GM23248 (cell line): ENCODE measurements around the gene GPR162. TPM values are rescaled to one million over a fixed set of nuclear protein-coding genes. Genes with fewer than 3 reads are reported as not detected.

Experiments used
- DNase-seq: peaks from one replicate; pipeline ENCODE4 v3.0.0-alpha.2; 2015
- H2AFZ ChIP-seq: fragments of 200-600 bp; sonication (generic); 2 replicates; pipeline ENCODE4 v1.6.1; 2016; ENCODE audit warnings: antibody characterized with exemption
- H3F3A ChIP-seq: fragments of 200-600 bp; sonication (generic); 2 replicates; pipeline ENCODE4 v1.6.1; 2016; ENCODE audit warnings: mild to moderate bottlenecking, antibody characterized with exemption, mixed run types; ENCODE audit not compliant: insufficient read depth
- H3K27ac ChIP-seq: fragments of 200-600 bp; sonication (generic); 2 replicates; pipeline ENCODE4 v1.5.1; 2016; ENCODE audit warnings: mild to moderate bottlenecking
- H3K27me3 ChIP-seq: fragments of 200-600 bp; sonication (generic); replicated peaks from 2 replicates; pipeline ENCODE4 v1.6.1; 2016; ENCODE audit warnings: mild to moderate bottlenecking; ENCODE audit not compliant: insufficient read depth
- H3K36me3 ChIP-seq: fragments of 200-600 bp; sonication (generic); 2 replicates; pipeline ENCODE4 v1.6.1; 2016; ENCODE audit warnings: low read depth, mild to moderate bottlenecking
- H3K4me1 ChIP-seq: fragments of 200-600 bp; sonication (generic); 2 replicates; pipeline ENCODE4 v1.6.1; 2016; ENCODE audit warnings: mild to moderate bottlenecking; ENCODE audit not compliant: insufficient read depth
- H3K4me2 ChIP-seq: fragments of 200-600 bp; sonication (generic); one replicate; pipeline ENCODE4 v1.6.1; 2016; ENCODE audit warnings: mild to moderate bottlenecking; ENCODE audit not compliant: unreplicated experiment
- H3K4me3 ChIP-seq: fragments of 200-600 bp; sonication (generic); 2 replicates; pipeline ENCODE4 v1.5.1; 2016; ENCODE audit warnings: mild to moderate bottlenecking
- H3K79me2 ChIP-seq: fragments of 200-600 bp; sonication (generic); 2 replicates; pipeline ENCODE4 v1.6.1; 2016; ENCODE audit warnings: mild to moderate bottlenecking; ENCODE audit not compliant: insufficient read depth
- H3K9ac ChIP-seq: fragments of 200-600 bp; sonication (generic); 2 replicates; pipeline ENCODE4 v1.6.1; 2016; ENCODE audit warnings: mild to moderate bottlenecking
- H3K9me2 ChIP-seq: fragments of 200-600 bp; sonication (generic); 2 replicates; pipeline ENCODE4 v1.6.1; 2016; ENCODE audit warnings: mixed run types, mild to moderate bottlenecking, moderate library complexity; ENCODE audit not compliant: insufficient read depth
- H3K9me3 ChIP-seq: fragments of 200-600 bp; sonication (generic); one replicate; pipeline ENCODE4 v1.6.1; 2017; ENCODE audit warnings: low read depth
- H4K20me1 ChIP-seq: fragments of 200-600 bp; sonication (generic); 2 replicates; pipeline ENCODE4 v1.6.0; 2016; ENCODE audit not compliant: insufficient read depth
- EZH2 ChIP-seq: fragments of 200-600 bp; sonication (generic); IDR thresholded peaks from 2 replicates; pipeline ENCODE4 v1.6.1; 2018; ENCODE audit warnings: antibody characterized with exemption, mild to moderate bottlenecking; ENCODE audit not compliant: insufficient read depth, poor library complexity, severe bottlenecking
- EZH2phosphoT487 ChIP-seq: fragments of 200-600 bp; sonication (generic); IDR thresholded peaks from 2 replicates; pipeline ENCODE4 v1.6.1; 2018; ENCODE audit warnings: antibody characterized with exemption, moderate library complexity, mild to moderate bottlenecking, low read depth; ENCODE audit not compliant: insufficient read depth
- WGBS, 2 experiments: methylation state at CpG; one replicate each; pipeline ENCODE4 v1.1.6; 2015 to 2017; ENCODE audit warnings: low lambda C conversion rate in 2 of 2, low coverage in 1 of 2; ENCODE audit errors: missing lambda C conversion rate in 2 of 2; 5-methylcytosine and 5-hydroxymethylcytosine counted together
- in situ Hi-C: fragments of 300-500 bp; cut with MboI; formaldehyde crosslinking; loops from 2 replicates; pipeline ENCODE4 v1.15.0; 2020
- polyA plus RNA-seq: library from polyadenylated mRNA; unstranded; fragments of >200 nt; fragmentation: Nextera tagmentation; extraction: Ambion mirVana; gene quantifications from 2 replicates; pipeline ENCODE4 v1.2.1, GENCODE V29; 2016
- total RNA-seq: library from RNA; depleted of rRNA; stranded (reverse); fragments of >200 nt; shearing (Covaris generic); gene quantifications from 2 replicates; pipeline ENCODE4 v1.2.3, GENCODE V29; 2014

Gene GPR162
- total and polyA plus RNA-seq, 2 experiments from 2014 or later = 0.21 to 2.8 TPM

GRCh38 chr12:6831450-6831995 lies 9.9 kb downstream of the GPR162 start:
- H4K20me1 ChIP-seq = no peaks in the 10 kb centered on the region

GRCh38 chr12:6832125-6832524 lies 10.5 kb downstream of the GPR162 start:
- Histone ChIP-seq H3K4me3 (no peak overlapping the region), H3K9me3 (no peaks in the 10 kb centered on the region), H3F3A (no peaks in the 10 kb centered on the region; the same call in 1 of the 2 replicates), H3K27ac (no peak overlapping the region), H4K20me1 (no peaks in the 10 kb centered on the region), H3K27me3 (no peaks in the 10 kb centered on the region), H3K4me1 (peaks cover 13% of the 10 kb centered on the region; the same call in 1 of the 2 replicates), H3K4me2 (no peak overlapping the region), H3K36me3 (peaks cover 12% of the 10 kb centered on the region; the same call in 1 of the 2 replicates), H3K9me2 (no peaks in the 10 kb centered on the region), H3K9ac (no peak overlapping the region), H3K79me2 (peaks cover 19% of the 10 kb centered on the region), H2AFZ (no peak overlapping the region)
- in situ Hi-C loops = no loop called here
- TF ChIP-seq EZH2 (no peak), EZH2phosphoT487 (no peak)
- no peak for DNase-seq
- 90 to 95% methylated on average over 4 of the region's 4 CpGs for WGBS, 2 experiments

More at GRCh38 chr12:6831450-6831995, 9.9 kb downstream of the GPR162 start:
- no peak overlapping the region for H3K9ac ChIP-seq
- no peak for DNase-seq
- no peak overlapping the region for H3K4me2 ChIP-seq
- in situ Hi-C loops = no loop called here
- no peaks in the 10 kb centered on the region for H3K9me3 ChIP-seq
- peaks cover 15% of the 10 kb centered on the region; the same call in 1 of the 2 replicates for H3K4me1 ChIP-seq
- TF ChIP-seq EZH2 (no peak), EZH2phosphoT487 (no peak)
- H3K79me2 ChIP-seq = peaks cover 25% of the 10 kb centered on the region
- no peak overlapping the region for H3K4me3 ChIP-seq
- no peaks in the 10 kb centered on the region for H3K27me3 ChIP-seq
- H3F3A ChIP-seq = no peaks in the 10 kb centered on the region; the same call in 1 of the 2 replicates
- H3K9me2 ChIP-seq = no peaks in the 10 kb centered on the region
- peaks cover 12% of the 10 kb centered on the region; the same call in 1 of the 2 replicates for H3K36me3 ChIP-seq
- H3K27ac ChIP-seq = no peak overlapping the region
- WGBS, 2 experiments = 87 to 91% methylated on average over 10 to 12 of the region's 12 CpGs
- H2AFZ ChIP-seq = no peak overlapping the region

GRCh38 chr12:6833189-6833890 lies 11.7 kb downstream of the GPR162 start:
- no peaks in the 10 kb centered on the region for H3K27me3 ChIP-seq
- WGBS, 2 experiments = 84 to 90% methylated on average over 6 of the region's 6 CpGs
- in situ Hi-C loops = no loop called here
- H3K9me2 ChIP-seq = no peaks in the 10 kb centered on the region
- H3K4me1 ChIP-seq = peaks cover 8% of the 10 kb centered on the region; the same call in 1 of the 2 replicates
- no peaks in the 10 kb centered on the region for H4K20me1 ChIP-seq
- H3K4me3 ChIP-seq = no peak overlapping the region
- H3K4me2 ChIP-seq = no peak overlapping the region
- peaks cover 9% of the 10 kb centered on the region for H3K79me2 ChIP-seq
- H3K9me3 ChIP-seq = no peaks in the 10 kb centered on the region
- TF ChIP-seq EZH2phosphoT487 = no peak
- no peak for TF ChIP-seq EZH2
- no peaks in the 10 kb centered on the region; the same call in 1 of the 2 replicates for H3F3A ChIP-seq
- H2AFZ ChIP-seq = no peak overlapping the region
- DNase-seq = peak; percentile 31
- H3K9ac ChIP-seq = no peak overlapping the region
- peaks cover 12% of the 10 kb centered on the region; the same call in 1 of the 2 replicates for H3K36me3 ChIP-seq
- no peak overlapping the region for H3K27ac ChIP-seq

DNA sequence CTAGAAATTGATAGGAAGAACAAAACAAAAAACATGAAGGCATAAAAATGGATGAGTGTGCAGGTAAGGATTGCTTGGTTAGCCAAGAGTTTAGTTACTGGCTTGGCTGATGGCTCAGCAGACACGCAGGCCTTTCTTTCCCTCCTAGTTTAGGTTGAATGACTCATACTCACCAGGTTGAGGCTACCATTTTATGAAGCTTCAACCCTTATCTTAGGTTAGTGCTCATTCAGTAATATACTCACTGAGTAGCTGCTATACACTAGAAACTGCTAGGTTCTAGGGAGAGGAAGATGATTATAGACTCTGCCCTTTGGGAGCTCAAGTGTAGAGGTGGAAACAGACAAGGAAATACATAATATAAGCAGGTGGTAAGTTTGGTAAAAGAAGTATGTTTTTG lies 12.6 kb downstream of the GPR162 start:
- H3K4me3 ChIP-seq = no peak overlapping the region
- no peak overlapping the region for H3K4me2 ChIP-seq
- H4K20me1 ChIP-seq = no peaks in the 10 kb centered on the region
- H3K27ac ChIP-seq = no peak overlapping the region
- 97 to 100% methylated on average over 1 of the region's 1 CpG for WGBS, 2 experiments
- H3K36me3 ChIP-seq = peaks cover 12% of the 10 kb centered on the region; the same call in 1 of the 2 replicates
- H3K27me3 ChIP-seq = no peaks in the 10 kb centered on the region
- TF ChIP-seq EZH2phosphoT487 (no peak), EZH2 (no peak)
- no peak overlapping the region for H2AFZ ChIP-seq
- DNase-seq = no peak
- no peak overlapping the region for H3K9ac ChIP-seq
- H3K4me1 ChIP-seq = peaks cover 8% of the 10 kb centered on the region; the same call in 1 of the 2 replicates
- in situ Hi-C loops = no loop called here
- H3K9me3 ChIP-seq = no peaks in the 10 kb centered on the region
- peaks cover 9% of the 10 kb centered on the region for H3K79me2 ChIP-seq
- no peaks in the 10 kb centered on the region for H3K9me2 ChIP-seq
- H3F3A ChIP-seq = no peaks in the 10 kb centered on the region; the same call in 1 of the 2 replicates
